HCT116 (cell line): ENCODE data around the gene NEK1.

ENCODE experiments used
- POLR2A ChIP-seq: IDR thresholded peaks from 2 replicates; pipeline ENCODE4 v1.7.0; 2011; ENCODE audit warnings: borderline replicate concordance; ENCODE audit not compliant: insufficient read depth, insufficient read length; ENCODE audit errors: extremely low read depth
- TCF7L2 ChIP-seq: IDR thresholded peaks from 2 replicates; pipeline ENCODE4 v1.7.0; 2011; ENCODE audit warnings: borderline replicate concordance, inconsistent platforms; ENCODE audit not compliant: insufficient read depth, insufficient read length; ENCODE audit errors: extremely low read depth
- YY1 ChIP-seq: IDR thresholded peaks from 2 replicates; pipeline ENCODE4 v1.6.1; 2011; ENCODE audit warnings: low read length, low read depth, moderate library complexity, mild to moderate bottlenecking; ENCODE audit not compliant: insufficient replicate concordance; ENCODE audit errors: extremely low read depth

- TF ChIP-seq TCF7L2, result no peak
- TF ChIP-seq POLR2A, result no peak
- no peak for TF ChIP-seq YY1
Observed at GRCh38 chr4:169446824-169447223, 165.6 kb downstream of the NEK1 start.
